Osteoblast (primary cell): ENCODE data around the gene GATD1. TPM values are rescaled to one million over a fixed set of nuclear protein-coding genes. Genes with fewer than 3 reads are reported as not detected.

Source experiments
- DNase-seq: peaks from one replicate; pipeline ENCODE4 v3.0.0; 2011; ENCODE audit warnings: low spot score, mixed read lengths; ENCODE audit not compliant: insufficient read length; ENCODE audit errors: missing footprints
- H2AFZ ChIP-seq: 2 replicates; pipeline ENCODE4 v1.6.0; 2011; ENCODE audit warnings: mild to moderate bottlenecking, low read length
- H3K27ac ChIP-seq: 2 replicates; pipeline ENCODE4 v1.5.1; 2011; ENCODE audit warnings: mild to moderate bottlenecking, low read depth, low read length, moderate library complexity
- H3K27me3 ChIP-seq: 2 replicates; pipeline ENCODE4 v1.6.0; 2012; ENCODE audit warnings: mild to moderate bottlenecking, control low read depth, inconsistent platforms, low read length, moderate library complexity; ENCODE audit not compliant: insufficient read depth
- H3K36me3 ChIP-seq: 2 replicates; pipeline ENCODE4 v1.5.1; 2011; ENCODE audit warnings: mild to moderate bottlenecking, low read length, control low read depth, moderate library complexity; ENCODE audit not compliant: insufficient read depth
- H3K4me1 ChIP-seq: 2 replicates; pipeline ENCODE4 v1.5.1; 2011; ENCODE audit warnings: mild to moderate bottlenecking, low read length, control low read depth, moderate library complexity; ENCODE audit not compliant: insufficient read depth
- H3K4me2 ChIP-seq: 2 replicates; pipeline ENCODE4 v1.6.0; 2011; ENCODE audit warnings: mild to moderate bottlenecking, low read length; ENCODE audit not compliant: insufficient read depth
- H3K4me3 ChIP-seq: fragments of 200-600 bp; sonication (generic); 3 replicates; pipeline ENCODE4 v1.5.1; 2012; ENCODE audit warnings: mild to moderate bottlenecking, low read length, inconsistent platforms; ENCODE audit not compliant: insufficient read depth
- H3K79me2 ChIP-seq: 2 replicates; pipeline ENCODE4 v1.6.0; 2012; ENCODE audit warnings: mild to moderate bottlenecking, low read length, control low read depth, inconsistent platforms; ENCODE audit not compliant: insufficient read depth
- H3K9me3 ChIP-seq: 2 replicates; pipeline ENCODE4 v1.5.1; 2011; ENCODE audit warnings: low read depth, low read length, control low read depth
- H4K20me1 ChIP-seq: 2 replicates; pipeline ENCODE4 v1.6.0; 2012; ENCODE audit warnings: mild to moderate bottlenecking, low read length, control low read depth; ENCODE audit not compliant: insufficient read depth
- CTCF ChIP-seq: IDR thresholded peaks from 2 replicates; pipeline ENCODE4 v1.5.1; 2011; ENCODE audit warnings: mild to moderate bottlenecking, low read depth, low read length, moderate library complexity; ENCODE audit errors: extremely low read depth
- total RNA-seq: library from RNA; depleted of rRNA; stranded (reverse); fragments of >200 nt; gene quantifications from 2 replicates; pipeline ENCODE4 v1.2.3, GENCODE V29; 2012

The GATD1 gene
- total RNA-seq, 1 donor = 37.3 TPM

GRCh38 chr11:749731-750130 is 27.6 kb downstream of the GATD1 start:
- Histone ChIP-seq H3K27ac (peak overlapping the region; percentile 58), H3K36me3 (peaks cover 10% of the 10 kb centered on the region), H3K4me1 (peaks cover 25% of the 10 kb centered on the region), H3K27me3 (no peaks in the 10 kb centered on the region), H3K9me3 (no peaks in the 10 kb centered on the region), H4K20me1 (peaks cover 27% of the 10 kb centered on the region), H3K4me3 (no peak overlapping the region), H3K79me2 (peaks cover 71% of the 10 kb centered on the region), H2AFZ (no peak overlapping the region), H3K4me2 (peak overlapping the region; percentile 30)
- no peak for TF ChIP-seq CTCF
- DNase-seq = peak; percentile 69

- Histone ChIP-seq H3K27ac (peak overlapping the region; percentile 93), H3K79me2 (peaks cover 56% of the 10 kb centered on the region), H3K9me3 (no peaks in the 10 kb centered on the region), H3K36me3 (peaks cover 9% of the 10 kb centered on the region), H3K4me3 (peak overlapping the region; percentile 90), H3K4me2 (peak overlapping the region; percentile 97), H3K27me3 (no peaks in the 10 kb centered on the region), H3K4me1 (peaks cover 25% of the 10 kb centered on the region), H2AFZ (peak overlapping the region; percentile 13), H4K20me1 (peaks cover 25% of the 10 kb centered on the region)
- no peak for TF ChIP-seq CTCF
- peak; percentile 85 for DNase-seq
Measured at GRCh38 chr11:748007-748359, 29.3 kb downstream of the GATD1 start.

GRCh38 chr11:747158-748006 is 29.9 kb downstream of the GATD1 start, which contains the start of gene TALDO1:
TALDO1 (plus strand) TSS chr11:747464; CDS start chr11:747482, 18 bp downstream.
- peak within 1 kb of the TSS; percentile 97 for H3K4me2 ChIP-seq
- no peaks in the 10 kb centered on the region for H3K27me3 ChIP-seq
- H3K9me3 ChIP-seq = no peaks in the 10 kb centered on the region
- H3K36me3 ChIP-seq = peaks cover 3% of the 10 kb centered on the region
- H3K4me1 ChIP-seq = peaks cover 25% of the 10 kb centered on the region
- peak within 1 kb of the TSS; percentile 90 for H3K4me3 ChIP-seq
- peaks cover 50% of the 10 kb centered on the region for H3K79me2 ChIP-seq
- peaks cover 20% of the 10 kb centered on the region for H4K20me1 ChIP-seq
- peak within 1 kb of the TSS; percentile 88 for H2AFZ ChIP-seq
- no peak for TF ChIP-seq CTCF
- peak within 1 kb of the TSS; percentile 93 for H3K27ac ChIP-seq
- DNase-seq = peak; percentile 99
